GM19455 (cell line): ENCODE data around the gene SUPT6H.
"Not testable (repeated sequence)": the region's sequence is repeated elsewhere in the genome, so short reads cannot be mapped to it uniquely, and the experiment has no call there.

Experiments used
- ATAC-seq: cut with Tn5 transposase; IDR thresholded peaks from one replicate; pipeline ENCODE4 v1.9.1; 2021; ENCODE audit not compliant: unreplicated experiment

The SUPT6H gene

GRCh38 chr17:28717578-28718332 is 55.8 kb downstream of the SUPT6H start, which contains the start of gene RAB34:
Gene RAB34 (minus strand): TSS chr17:28717868. CDS start chr17:28717266, 602 bp downstream.
- no peak for ATAC-seq

DNA sequence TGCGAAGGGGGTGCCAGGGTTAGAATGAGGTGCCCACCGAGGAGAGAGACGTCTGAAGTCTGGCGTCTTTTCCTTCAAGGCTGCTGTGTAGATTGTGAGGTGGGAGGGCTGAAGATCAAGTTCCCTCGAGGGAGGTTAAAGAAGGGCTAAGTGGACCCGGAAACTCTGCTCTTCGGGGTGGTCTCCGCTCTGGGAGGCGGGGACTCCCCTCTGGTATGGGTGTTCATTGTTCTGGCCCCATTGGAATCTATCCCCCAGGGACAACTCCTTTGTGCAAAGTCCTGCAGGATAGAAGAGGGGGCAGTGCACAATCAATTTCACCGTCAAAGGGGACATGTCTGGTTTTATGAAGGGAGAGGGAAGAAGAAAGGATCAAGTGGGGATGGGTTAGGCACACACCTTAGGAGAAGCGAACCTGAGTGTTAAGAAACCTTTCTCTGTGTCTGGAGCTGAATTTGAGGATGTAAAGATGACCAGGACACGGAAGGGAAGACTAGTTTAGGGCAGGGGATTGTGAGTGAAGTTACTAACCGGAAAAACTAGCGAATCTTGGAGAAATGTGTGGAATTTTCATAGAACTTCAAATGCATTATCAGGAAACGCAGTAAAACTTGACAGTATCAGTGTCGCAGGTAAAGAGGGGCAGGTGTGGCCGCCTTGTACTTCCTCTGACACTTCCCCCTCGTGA is 56.5 kb downstream of the SUPT6H start:
- ATAC-seq, result no peak

GRCh38 chr17:28719021-28719433 is 57.0 kb downstream of the SUPT6H start:
- peak; percentile 1 for ATAC-seq

- no peak for ATAC-seq
These were observed 58.4 kb downstream of the SUPT6H start for GRCh38 chr17:28720247-28720996.

DNA sequence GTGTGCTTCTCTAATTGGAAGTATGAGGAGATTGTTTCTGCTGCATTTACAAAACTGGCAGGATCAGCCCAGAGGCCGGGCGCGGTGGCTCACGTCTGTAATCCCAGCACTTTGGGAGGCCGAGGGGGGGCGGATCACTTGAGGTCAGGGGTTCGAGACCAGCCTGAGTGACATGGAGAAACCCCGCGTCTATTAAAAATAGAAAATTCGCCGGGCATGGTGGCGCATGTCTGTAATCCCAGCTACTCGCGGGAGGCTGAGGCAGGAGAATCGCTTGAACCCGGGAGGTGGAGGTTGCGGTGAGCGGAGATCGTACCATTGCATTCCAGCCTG is 59.0 kb downstream of the SUPT6H start:
- ATAC-seq, result not testable (repeated sequence)

- no peak for ATAC-seq
These were observed 60.6 kb downstream of the SUPT6H start for GRCh38 chr17:28722417-28723158.

GRCh38 chr17:28723159-28723835 is 61.3 kb downstream of the SUPT6H start:
- no peak for ATAC-seq

- ATAC-seq, result not testable (repeated sequence)
These were observed 62.0 kb downstream of the SUPT6H start for GRCh38 chr17:28723836-28724499.

GRCh38 chr17:28724500-28725165 is 62.6 kb downstream of the SUPT6H start:
- ATAC-seq, result no peak

DNA sequence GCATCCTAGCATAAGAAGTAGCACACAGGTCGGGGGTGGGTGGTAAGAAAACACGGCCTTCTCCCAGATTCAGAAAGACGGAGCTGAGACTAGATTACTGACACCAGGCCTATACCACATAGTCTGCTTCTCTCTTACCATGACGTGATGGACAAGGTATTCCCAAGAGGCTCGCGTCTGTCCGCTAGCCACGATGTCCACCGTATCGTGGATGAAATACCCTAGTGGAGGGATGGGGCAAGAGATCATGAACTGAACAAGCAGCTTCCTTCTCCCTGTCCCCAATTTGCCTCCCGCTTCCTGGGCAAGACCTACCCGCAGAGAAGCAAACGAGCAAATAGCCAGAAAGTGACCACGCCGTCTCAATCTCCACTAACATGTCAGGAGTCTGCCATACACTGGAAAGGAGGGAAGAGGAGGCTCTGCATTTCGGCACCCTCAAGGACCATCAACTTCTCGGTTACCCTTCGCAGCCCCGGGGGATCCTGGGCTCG is 63.2 kb downstream of the SUPT6H start:
- ATAC-seq, result no peak

GRCh38 chr17:28725660-28726225 is 63.7 kb downstream of the SUPT6H start:
- ATAC-seq, result peak; percentile 10

GRCh38 chr17:28726226-28726626 is 64.2 kb downstream of the SUPT6H start, which contains the start of gene TLCD1:
Gene TLCD1 (minus strand): TSS chr17:28726233. CDS start chr17:28726097, 136 bp downstream.
- ATAC-seq, result peak; percentile 11

- peak; percentile 36 for ATAC-seq
These were observed 64.9 kb downstream of the SUPT6H start for GRCh38 chr17:28726627-28727491.

GRCh38 chr17:28728364-28729200 is 66.6 kb downstream of the SUPT6H start, which contains the start of gene NEK8:
Gene NEK8 (plus strand): TSS chr17:28728788. CDS start chr17:28728814, 26 bp downstream.
- ATAC-seq, result peak; percentile 41

DNA sequence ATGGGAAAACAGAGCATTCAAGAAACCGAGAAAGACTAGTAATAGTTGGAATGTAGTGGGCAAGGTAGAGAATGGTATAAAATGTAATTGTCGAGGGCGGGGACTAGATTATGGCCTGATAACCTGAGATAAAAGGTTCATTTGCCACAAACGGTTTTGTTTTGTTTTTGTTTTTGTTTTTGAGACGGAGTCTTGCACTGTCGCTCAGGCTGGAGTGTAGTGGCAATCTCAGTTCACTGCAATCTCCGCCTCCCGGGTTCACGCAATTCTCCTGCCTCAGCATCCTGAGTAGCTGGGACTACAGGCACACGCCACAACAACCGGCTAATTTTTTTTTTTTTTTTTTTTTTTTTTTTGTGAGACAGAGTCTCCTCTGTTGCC is 67.9 kb downstream of the SUPT6H start:
- no peak for ATAC-seq

- no peak for ATAC-seq
These were observed 71.3 kb downstream of the SUPT6H start for GRCh38 chr17:28733346-28733745.

DNA sequence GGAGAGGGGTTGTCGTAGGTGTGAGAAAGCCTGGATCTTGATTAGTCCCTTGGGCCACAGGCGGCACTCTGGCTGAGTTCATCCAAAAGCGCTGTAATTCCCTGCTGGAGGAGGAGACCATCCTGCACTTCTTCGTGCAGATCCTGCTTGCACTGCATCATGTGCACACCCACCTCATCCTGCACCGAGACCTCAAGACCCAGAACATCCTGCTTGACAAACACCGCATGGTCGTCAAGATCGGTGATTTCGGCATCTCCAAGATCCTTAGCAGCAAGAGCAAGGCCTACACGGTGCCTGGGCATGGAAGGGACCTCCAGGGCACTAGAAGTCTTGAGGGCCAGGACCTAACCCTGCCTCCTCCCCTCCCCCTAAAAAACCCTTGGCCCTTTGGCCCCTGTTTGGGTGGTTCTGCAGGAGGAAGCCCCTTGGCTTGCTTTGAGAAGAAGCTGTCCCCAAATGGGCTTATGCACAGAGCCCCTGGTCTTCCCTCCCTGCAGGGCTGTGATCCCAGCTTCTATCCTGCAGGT is 72.8 kb downstream of the SUPT6H start:
- no peak for ATAC-seq
